Ovary (tissue), 9 donors: ENCODE measurements around the gene GATD1. TPM values are rescaled to one million over a fixed set of nuclear protein-coding genes. Genes with fewer than 3 reads are reported as not detected.
A peak's percentile ranks its signal among the peaks of the same experiment; 100 is the strongest.

ENCODE experiments used
- DNase-seq, 5 donors: peaks; one replicate each; pipeline ENCODE4 v3.0.0-alpha.2; 2019 to 2020
- H3K27ac ChIP-seq, 2 donors: fragments of 200-600 bp; one replicate each; pipeline versions ENCODE4 v1.5.1 to v1.8.0; 2019 to 2022
- H3K27me3 ChIP-seq: fragments of 200-600 bp; one replicate; pipeline ENCODE4 v1.8.0; 2022
- H3K36me3 ChIP-seq: fragments of 200-600 bp; sonication (generic); one replicate; pipeline ENCODE4 v1.5.1; 2019
- H3K4me1 ChIP-seq: one replicate; pipeline ENCODE4 v1.8.1; 2013; ENCODE audit warnings: mild to moderate bottlenecking, moderate library complexity; ENCODE audit not compliant: insufficient read depth
- H3K4me3 ChIP-seq: fragments of 200-600 bp; sonication (generic); one replicate; pipeline ENCODE4 v1.5.1; 2017
- H3K9me3 ChIP-seq, 2 donors: fragments of 200-600 bp in 1 of 2; sonication (generic) in 1 of 2; one replicate each; pipeline versions ENCODE4 v1.5.1 to v1.8.1; 2013 to 2019; ENCODE audit warnings: mild to moderate bottlenecking in 1 of 2, moderate library complexity in 1 of 2
- EP300 ChIP-seq: sonication (generic); formaldehyde crosslinking; IDR thresholded peaks from one replicate; pipeline ENCODE4 v1.6.1; 2017; ENCODE audit warnings: antibody characterized with exemption
- POLR2A ChIP-seq: fragments of 450-650 bp; IDR thresholded peaks from one replicate; pipeline ENCODE4 v1.6.1; 2017; ENCODE audit warnings: antibody characterized with exemption, mild to moderate bottlenecking, moderate library complexity
- WGBS, 3 donors: extraction: QIAGEN DNeasy Blood & Tissue Kit in 1 of 3; methylation state at CpG; one replicate each; pipeline versions ENCODE4 v1.1.5 to v1.1.7; 2013 to 2017; 5-methylcytosine and 5-hydroxymethylcytosine counted together
- intact Hi-C, 4 donors: fragments of 100-400 bp; cut with DNase I; formaldehyde crosslinking; loops; one replicate each; pipeline versions ENCODE4 v1.11.0 to v1.15.1; 2022 to 2023
- polyA plus RNA-seq, 2 donors: library from polyadenylated mRNA; stranded (reverse); fragments of 200-250 nt in 1 of 2; fragments of 350-450 nt in 1 of 2; fragmentation: Illumina TruSeq in 1 of 2; extraction: RNeasy Lipid Tissue Mini Kit (QIAGEN cat#74804) in 1 of 2; gene quantifications; one replicate each; pipeline ENCODE4 v1.2.3, GENCODE V29; 2013 to 2014
- total RNA-seq, 7 donors: library from RNA; depleted of rRNA in 2 of 7; stranded (reverse); fragments of >200 nt in 2 of 7; fragmentation: NEBNext Ultra II Directional in 3 of 7; extraction: Animal tissue kit (Norgen Biotek cat#: 25700) in 3 of 7; gene quantifications; one replicate each; pipeline versions ENCODE4 v1.1.0 to v1.2.4, GENCODE V29; 2016 to 2023
- TF ChIP-seq, protein P1 (sequence below), 3 donors: fragments of 450-650 bp in 2 of 3; fragments of 200-600 bp in 1 of 3; IDR thresholded peaks; one replicate each; pipeline versions ENCODE4 v1.5.1 to v1.8.0; 2016 to 2022; ENCODE audit warnings: antibody characterized with exemption in 3 of 3, mild to moderate bottlenecking in 1 of 3
- donor health status: DM: no; HTN: no; CAD: no; lungs with moderate emphysema.
- donor health status: DM: no; HTN: no; CAD: no.
- donor health status: Bipolar disorder and iron deficiency.
- donor health status: DM: yes; HTN: yes; CAD: no.
- donor health status: DM: no; HTN: no; CAD: no.
- donor health status: DM: yes; HTN: yes; CAD: no.

Gene GATD1
- total and polyA plus RNA-seq, 9 donors: 9.4 to 79.8 (median 56.6) TPM

- no peak for DNase-seq
- TF ChIP-seq POLR2A (no peak), EP300 (no peak)
- TF ChIP-seq, protein P1, sequence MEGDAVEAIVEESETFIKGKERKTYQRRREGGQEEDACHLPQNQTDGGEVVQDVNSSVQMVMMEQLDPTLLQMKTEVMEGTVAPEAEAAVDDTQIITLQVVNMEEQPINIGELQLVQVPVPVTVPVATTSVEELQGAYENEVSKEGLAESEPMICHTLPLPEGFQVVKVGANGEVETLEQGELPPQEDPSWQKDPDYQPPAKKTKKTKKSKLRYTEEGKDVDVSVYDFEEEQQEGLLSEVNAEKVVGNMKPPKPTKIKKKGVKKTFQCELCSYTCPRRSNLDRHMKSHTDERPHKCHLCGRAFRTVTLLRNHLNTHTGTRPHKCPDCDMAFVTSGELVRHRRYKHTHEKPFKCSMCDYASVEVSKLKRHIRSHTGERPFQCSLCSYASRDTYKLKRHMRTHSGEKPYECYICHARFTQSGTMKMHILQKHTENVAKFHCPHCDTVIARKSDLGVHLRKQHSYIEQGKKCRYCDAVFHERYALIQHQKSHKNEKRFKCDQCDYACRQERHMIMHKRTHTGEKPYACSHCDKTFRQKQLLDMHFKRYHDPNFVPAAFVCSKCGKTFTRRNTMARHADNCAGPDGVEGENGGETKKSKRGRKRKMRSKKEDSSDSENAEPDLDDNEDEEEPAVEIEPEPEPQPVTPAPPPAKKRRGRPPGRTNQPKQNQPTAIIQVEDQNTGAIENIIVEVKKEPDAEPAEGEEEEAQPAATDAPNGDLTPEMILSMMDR (IDR thresholded peaks at IDR 0.05): no peak
- no peak overlapping the region for H3K27ac ChIP-seq
- H3K4me1 ChIP-seq: peaks cover 10% of the 10 kb centered on the region
- no peak overlapping the region for H3K4me3 ChIP-seq
- intact Hi-C loops: no loop called here
- no peaks in the 10 kb centered on the region for H3K36me3 ChIP-seq
- no peaks in the 10 kb centered on the region for H3K9me3 ChIP-seq
- 68 to 86% (median 79%) methylated on average over 3 of the region's 3 CpGs for WGBS, 3 donors
- H3K27me3 ChIP-seq: no peaks in the 10 kb centered on the region
Measured at GRCh38 chr11:812390-812789, 35.1 kb upstream of the GATD1 start.

- H3K27ac ChIP-seq: no peak overlapping the region
- intact Hi-C loops: no loop called here
- TF ChIP-seq POLR2A: no peak
- TF ChIP-seq, protein P1 (IDR thresholded peaks at IDR 0.05): no peak
- TF ChIP-seq EP300: no peak
- no peak for DNase-seq
- no peak overlapping the region for H3K4me3 ChIP-seq
- WGBS, 3 donors: 61 to 70% (median 65%) methylated on average over 14 of the region's 14 CpGs
- H3K36me3 ChIP-seq: no peaks in the 10 kb centered on the region
- H3K4me1 ChIP-seq: peaks cover 10% of the 10 kb centered on the region
- H3K27me3 ChIP-seq: no peaks in the 10 kb centered on the region
- H3K9me3 ChIP-seq: no peaks in the 10 kb centered on the region
Measured at GRCh38 chr11:811446-812245, 34.4 kb upstream of the GATD1 start.

GRCh38 chr11:810040-810567 lies 32.8 kb upstream of the GATD1 start:
- Histone ChIP-seq H3K27me3 (no peaks in the 10 kb centered on the region), H3K4me1 (peaks cover 11% of the 10 kb centered on the region), H3K9me3 (no peaks in the 10 kb centered on the region), H3K27ac (peak overlapping the region; percentile 92 to 95), H3K4me3 (peak overlapping the region; percentile 83), H3K36me3 (no peaks in the 10 kb centered on the region)
- intact Hi-C loops: no loop called here
- no peak for DNase-seq
- TF ChIP-seq EP300 (no peak), POLR2A (no peak)
- TF ChIP-seq, protein P1 (IDR thresholded peaks at IDR 0.05): no peak
- 0% methylated on average over 45 to 55 of the region's 55 CpGs for WGBS, 3 donors

GRCh38 chr11:809287-810039 lies 32.2 kb upstream of the GATD1 start, which contains the start of gene RPLP2:
Gene RPLP2 (plus strand): TSS chr11:809967. CDS start chr11:810235, 268 bp downstream.
- 0 to 1% (median 0%) methylated on average over 65 to 81 of the region's 81 CpGs for WGBS, 3 donors
- H3K36me3 ChIP-seq: no peaks in the 10 kb centered on the region
- peaks cover 12% of the 10 kb centered on the region for H3K4me1 ChIP-seq
- no peaks in the 10 kb centered on the region for H3K9me3 ChIP-seq
- no peaks in the 10 kb centered on the region for H3K27me3 ChIP-seq
- intact Hi-C loops: loop anchor here in 1 of 4 donors (5.0 kb wide), 1 partner anchor 33 kb away; the partner anchor contains the start of genes POLR2L and TSPAN4
- peak within 1 kb of the TSS; percentile 83 for H3K4me3 ChIP-seq
- peak within 1 kb of the TSS; percentile 92 to 95 for H3K27ac ChIP-seq
- DNase-seq: peak; percentile 98 to 99 (median 99)
- TF ChIP-seq, protein P1 (IDR thresholded peaks at IDR 0.05): peak in 2 of 3 donors; percentile 19 to 37
- TF ChIP-seq POLR2A (peak; percentile 97), EP300 (peak; percentile 34)
